PC-9 (cell line): ENCODE results near the gene C4BPA. TPM values are rescaled to one million over a fixed set of nuclear protein-coding genes. Genes with fewer than 3 reads are reported as not detected.

Experiments used
- BruUV-seq: library from RNA; stranded (reverse); fragments of 400-500 nt; replicated peaks from 2 replicates; lab custom pipeline; 2021; lab: Mats Ljungman, UMichigan
- CTCF ChIA-PET: fragments of 300-600 bp; sonication (Branson Sonifier 250); formaldehyde crosslinking; loops from one replicate; lab custom pipeline; 2022; ENCODE audit warnings: antibody characterized with exemption; lab: Charles Lee
- POLR2A ChIA-PET: fragments of 300-600 bp; sonication (Branson Sonifier 250); formaldehyde crosslinking; loops from one replicate; lab custom pipeline; 2022; ENCODE audit warnings: antibody characterized with exemption; ENCODE audit not compliant: unreplicated experiment; lab: Charles Lee
- DNase-seq, 2 experiments: peaks; one replicate each; pipeline versions ENCODE4 v3.0.0 to v3.0.0-alpha.2; 2015 to 2022; ENCODE audit warnings: mixed read lengths in 1 of 2
- H2AFZ ChIP-seq: fragments of 200-600 bp; sonication (generic); 2 replicates; pipeline ENCODE4 v1.8.1; 2017; ENCODE audit warnings: antibody characterized with exemption
- H3F3A ChIP-seq: fragments of 200-600 bp; sonication (generic); 2 replicates; pipeline ENCODE4 v1.8.1; 2017; ENCODE audit warnings: antibody characterized with exemption, mild to moderate bottlenecking, low read depth; ENCODE audit not compliant: insufficient read depth
- H3K27ac ChIP-seq: fragments of 200-600 bp; sonication (generic); 2 replicates; pipeline ENCODE4 v1.6.1; 2016; ENCODE audit warnings: mixed run types
- H3K27me3 ChIP-seq: fragments of 200-600 bp; sonication (generic); 2 replicates; pipeline ENCODE4 v1.6.1; 2016; ENCODE audit warnings: low read depth, mixed run types; ENCODE audit not compliant: insufficient read depth
- H3K36me3 ChIP-seq: fragments of 200-600 bp; sonication (generic); 2 replicates; pipeline ENCODE4 v1.6.1; 2016; ENCODE audit warnings: low read depth, mixed run types
- H3K4me1 ChIP-seq: fragments of 200-600 bp; sonication (generic); replicated peaks from 2 replicates; pipeline ENCODE4 v1.6.1; 2016; ENCODE audit warnings: mixed run types; ENCODE audit not compliant: insufficient read depth
- H3K4me2 ChIP-seq: fragments of 200-600 bp; sonication (generic); 2 replicates; pipeline ENCODE4 v1.6.1; 2017; ENCODE audit warnings: mixed run types
- H3K4me3 ChIP-seq: fragments of 200-600 bp; sonication (generic); 2 replicates; pipeline ENCODE4 v1.6.1; 2016; ENCODE audit warnings: mixed run types
- H3K79me2 ChIP-seq: fragments of 200-600 bp; sonication (generic); 2 replicates; pipeline ENCODE4 v1.6.1; 2017; ENCODE audit warnings: low read depth, mixed run types
- H3K9me2 ChIP-seq: fragments of 200-600 bp; sonication (generic); 2 replicates; pipeline ENCODE4 v1.8.1; 2017; ENCODE audit warnings: mild to moderate bottlenecking; ENCODE audit not compliant: insufficient read depth
- H3K9me3 ChIP-seq: fragments of 200-600 bp; sonication (generic); 2 replicates; pipeline ENCODE4 v1.8.1; 2016; ENCODE audit warnings: low read depth; ENCODE audit not compliant: insufficient read depth
- H4K20me1 ChIP-seq: fragments of 200-600 bp; sonication (generic); 2 replicates; pipeline ENCODE4 v1.8.1; 2017; ENCODE audit not compliant: insufficient read depth
- EZH2 ChIP-seq: fragments of 200-600 bp; sonication (generic); IDR thresholded peaks from 2 replicates; pipeline ENCODE4 v1.8.0; 2017; ENCODE audit warnings: antibody characterized with exemption, low read depth
- intact Hi-C: fragments of 100-400 bp; cut with micrococcal nuclease; formaldehyde crosslinking; loops from one replicate; pipeline ENCODE4 v1.10.0; 2022; ENCODE audit not compliant: unreplicated experiment
- total RNA-seq: library from RNA; stranded (reverse); gene quantifications from 2 replicates; pipeline ENCODE4 v1.2.3, GENCODE V29; 2021
- TF ChIP-seq, protein P1 (sequence below): fragments of 200-600 bp; sonication (generic); conservative IDR thresholded peaks from 2 replicates; pipeline ENCODE4 v1.6.1; 2017; ENCODE audit warnings: mixed run types, antibody characterized with exemption, mild to moderate bottlenecking, moderate library complexity

The C4BPA gene
- total RNA-seq, 1 experiment from 2014 or later = not detected

- TF ChIP-seq, protein P1, sequence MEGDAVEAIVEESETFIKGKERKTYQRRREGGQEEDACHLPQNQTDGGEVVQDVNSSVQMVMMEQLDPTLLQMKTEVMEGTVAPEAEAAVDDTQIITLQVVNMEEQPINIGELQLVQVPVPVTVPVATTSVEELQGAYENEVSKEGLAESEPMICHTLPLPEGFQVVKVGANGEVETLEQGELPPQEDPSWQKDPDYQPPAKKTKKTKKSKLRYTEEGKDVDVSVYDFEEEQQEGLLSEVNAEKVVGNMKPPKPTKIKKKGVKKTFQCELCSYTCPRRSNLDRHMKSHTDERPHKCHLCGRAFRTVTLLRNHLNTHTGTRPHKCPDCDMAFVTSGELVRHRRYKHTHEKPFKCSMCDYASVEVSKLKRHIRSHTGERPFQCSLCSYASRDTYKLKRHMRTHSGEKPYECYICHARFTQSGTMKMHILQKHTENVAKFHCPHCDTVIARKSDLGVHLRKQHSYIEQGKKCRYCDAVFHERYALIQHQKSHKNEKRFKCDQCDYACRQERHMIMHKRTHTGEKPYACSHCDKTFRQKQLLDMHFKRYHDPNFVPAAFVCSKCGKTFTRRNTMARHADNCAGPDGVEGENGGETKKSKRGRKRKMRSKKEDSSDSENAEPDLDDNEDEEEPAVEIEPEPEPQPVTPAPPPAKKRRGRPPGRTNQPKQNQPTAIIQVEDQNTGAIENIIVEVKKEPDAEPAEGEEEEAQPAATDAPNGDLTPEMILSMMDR = no peak
- TF ChIP-seq EZH2 = no peak
- H3K27ac ChIP-seq = no peak overlapping the region
- H3K4me3 ChIP-seq = no peak overlapping the region
- ChIA-PET CTCF (no interaction called here), POLR2A (no interaction called here)
- H3K4me2 ChIP-seq = no peak overlapping the region
- no peak for DNase-seq
- H3F3A ChIP-seq = no peaks in the 10 kb centered on the region
- H3K4me1 ChIP-seq = 0 out of 2 replicates have a peak, but pooled peaks cover 9% of the 10 kb centered on the region
- no peaks in the 10 kb centered on the region for H3K9me2 ChIP-seq
- H3K79me2 ChIP-seq = no peaks in the 10 kb centered on the region
- H3K9me3 ChIP-seq = no peaks in the 10 kb centered on the region
- no peak overlapping the region for H2AFZ ChIP-seq
- no peaks in the 10 kb centered on the region for H4K20me1 ChIP-seq
- no TSS peak for BruUV-seq
- intact Hi-C loops = no loop called here
- H3K36me3 ChIP-seq = no peaks in the 10 kb centered on the region
- H3K27me3 ChIP-seq = no peaks in the 10 kb centered on the region
Observed at GRCh38 chr1:207174913-207175312, 70.9 kb downstream of the C4BPA start.

DNA sequence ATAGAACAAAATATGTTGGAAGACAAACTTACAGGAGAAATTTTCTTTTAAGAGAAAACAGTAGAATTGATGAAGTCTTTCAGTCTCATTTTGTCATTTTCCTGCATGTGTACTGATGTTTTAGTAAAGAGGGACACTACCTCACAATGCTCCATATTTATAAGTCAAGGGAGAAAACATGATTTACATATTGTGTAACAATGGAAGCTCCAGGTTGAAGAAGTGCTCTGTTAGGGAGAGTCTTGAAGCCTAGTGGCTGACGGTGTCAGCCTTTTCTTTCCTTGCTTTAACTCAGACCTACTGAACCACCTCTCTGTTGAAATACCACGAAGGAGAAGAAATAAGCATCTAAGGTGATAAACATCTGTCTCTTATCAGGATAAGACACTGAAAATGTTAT is 75.0 kb downstream of the C4BPA start:
- Histone ChIP-seq H3K9me3 (no peaks in the 10 kb centered on the region), H3K4me2 (no peak overlapping the region), H4K20me1 (no peaks in the 10 kb centered on the region), H3K27me3 (no peaks in the 10 kb centered on the region), H3K36me3 (no peaks in the 10 kb centered on the region), H3K27ac (no peak overlapping the region), H3K9me2 (no peaks in the 10 kb centered on the region), H3K79me2 (no peaks in the 10 kb centered on the region), H2AFZ (no peak overlapping the region), H3K4me1 (no peaks in the 10 kb centered on the region), H3K4me3 (no peak overlapping the region), H3F3A (no peaks in the 10 kb centered on the region)
- DNase-seq = no peak
- BruUV-seq = no TSS peak
- CTCF ChIA-PET = no interaction called here
- intact Hi-C loops = no loop called here
- TF ChIP-seq EZH2 = no peak
- TF ChIP-seq, protein P1 = no peak
- POLR2A ChIA-PET = no interaction called here

DNA sequence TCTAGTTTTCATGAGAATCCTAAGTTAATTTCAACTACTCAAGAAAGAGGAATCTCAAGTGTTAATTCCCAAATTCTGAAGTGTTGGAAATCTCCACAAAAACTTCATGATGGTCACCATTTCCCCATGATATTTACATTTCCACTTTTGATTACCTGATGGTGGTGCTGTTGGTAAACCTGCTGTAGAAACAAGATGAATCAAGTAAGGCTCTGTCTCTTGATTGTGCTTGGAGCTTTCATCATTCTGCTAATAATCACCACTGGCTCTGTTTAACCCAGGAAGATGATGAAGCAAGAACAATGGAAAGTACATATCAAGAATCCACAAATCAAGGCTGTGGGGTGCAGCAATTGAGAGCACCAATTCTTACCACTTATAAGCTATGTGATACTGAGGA is 77.8 kb downstream of the C4BPA start:
- no peak for TF ChIP-seq EZH2
- TF ChIP-seq, protein P1 = peak; percentile 45
- Histone ChIP-seq H2AFZ (no peak overlapping the region), H3K79me2 (no peaks in the 10 kb centered on the region), H3K9me2 (no peaks in the 10 kb centered on the region), H3K4me3 (no peak overlapping the region), H3K9me3 (no peaks in the 10 kb centered on the region), H4K20me1 (no peaks in the 10 kb centered on the region), H3K27ac (no peak overlapping the region), H3K4me1 (no peaks in the 10 kb centered on the region), H3F3A (no peaks in the 10 kb centered on the region), H3K27me3 (no peaks in the 10 kb centered on the region), H3K4me2 (no peak overlapping the region), H3K36me3 (no peaks in the 10 kb centered on the region)
- intact Hi-C loops = loop anchor here (1.0 to 10.0 kb wide), 3 partner anchors 143 to 315 kb away; partner anchors contain the start of genes CD55 and CR1
- ChIA-PET POLR2A (interaction anchor here (0.6 kb wide), 1 partner anchor 195 kb away, joined by 3 read pairs; no protein-coding TSS in a partner anchor), CTCF (no interaction called here)
- DNase-seq = no peak
- BruUV-seq = no TSS peak
